Bronchial epithelial cell (primary cell): Measurements from ENCODE around the gene MMAB. TPM values are rescaled to one million over a fixed set of nuclear protein-coding genes. Genes with fewer than 3 reads are reported as not detected.

ENCODE experiments used
- DNase-seq: peaks from one replicate; pipeline ENCODE4 v3.0.0-alpha.2; 2010; ENCODE audit warnings: low read depth
- FAIRE-seq: peaks from 2 replicates; lab custom pipeline; 2011; peaks lifted over from hg19 to GRCh38; lab: Jason Lieb, UNC
- H3K27me3 ChIP-seq: 2 replicates; pipeline ENCODE4 v1.5.1; 2011; ENCODE audit warnings: low read length; ENCODE audit not compliant: control insufficient read depth, insufficient read depth
- H3K36me3 ChIP-seq: 2 replicates; pipeline ENCODE4 v1.5.1; 2011; ENCODE audit warnings: low read length; ENCODE audit not compliant: control insufficient read depth, insufficient read depth
- H3K4me3 ChIP-seq: 2 replicates; pipeline ENCODE4 v1.5.1; 2011; ENCODE audit warnings: mild to moderate bottlenecking, low read depth, low read length, control low read depth
- total RNA-seq: library from RNA; depleted of rRNA; stranded (reverse); fragments of >200 nt; gene quantifications from 2 replicates; pipeline ENCODE4 v1.2.1, GENCODE V29; 2014
- TF ChIP-seq, protein P1 (sequence below): IDR thresholded peaks from 2 replicates; pipeline ENCODE4 v1.5.1; 2011; ENCODE audit warnings: mild to moderate bottlenecking, moderate library complexity, low read length, control low read depth, inconsistent platforms; ENCODE audit not compliant: insufficient read depth, severe bottlenecking

MMAB gene
- total RNA-seq, 1 donor from 2014 or later: 36.9 TPM

DNA sequence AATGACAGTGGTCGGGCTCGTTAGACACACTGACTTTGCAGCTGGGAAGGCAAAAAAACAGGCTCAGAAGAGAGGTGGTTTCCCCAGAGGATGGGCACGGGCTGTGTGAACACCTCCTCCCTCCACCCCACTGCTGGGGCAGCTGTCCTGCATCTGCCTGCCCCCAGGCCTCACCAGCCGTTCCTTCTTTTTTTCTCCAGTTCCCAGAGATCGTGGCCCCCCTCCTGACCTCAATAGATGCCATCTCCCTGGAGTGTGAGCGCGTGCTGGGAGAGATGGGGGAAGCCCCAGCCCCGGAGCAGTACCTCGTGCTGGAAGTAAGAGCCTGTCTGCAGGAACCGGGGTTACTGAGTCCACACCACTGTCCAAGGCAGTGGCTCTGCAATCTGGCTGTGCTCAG, 17.7 kb upstream of the MMAB start:
- DNase-seq (no peak), FAIRE-seq (no peak)
- H3K27me3 ChIP-seq: no peaks in the 10 kb centered on the region
- H3K4me3 ChIP-seq: no peak overlapping the region
- TF ChIP-seq, protein P1, sequence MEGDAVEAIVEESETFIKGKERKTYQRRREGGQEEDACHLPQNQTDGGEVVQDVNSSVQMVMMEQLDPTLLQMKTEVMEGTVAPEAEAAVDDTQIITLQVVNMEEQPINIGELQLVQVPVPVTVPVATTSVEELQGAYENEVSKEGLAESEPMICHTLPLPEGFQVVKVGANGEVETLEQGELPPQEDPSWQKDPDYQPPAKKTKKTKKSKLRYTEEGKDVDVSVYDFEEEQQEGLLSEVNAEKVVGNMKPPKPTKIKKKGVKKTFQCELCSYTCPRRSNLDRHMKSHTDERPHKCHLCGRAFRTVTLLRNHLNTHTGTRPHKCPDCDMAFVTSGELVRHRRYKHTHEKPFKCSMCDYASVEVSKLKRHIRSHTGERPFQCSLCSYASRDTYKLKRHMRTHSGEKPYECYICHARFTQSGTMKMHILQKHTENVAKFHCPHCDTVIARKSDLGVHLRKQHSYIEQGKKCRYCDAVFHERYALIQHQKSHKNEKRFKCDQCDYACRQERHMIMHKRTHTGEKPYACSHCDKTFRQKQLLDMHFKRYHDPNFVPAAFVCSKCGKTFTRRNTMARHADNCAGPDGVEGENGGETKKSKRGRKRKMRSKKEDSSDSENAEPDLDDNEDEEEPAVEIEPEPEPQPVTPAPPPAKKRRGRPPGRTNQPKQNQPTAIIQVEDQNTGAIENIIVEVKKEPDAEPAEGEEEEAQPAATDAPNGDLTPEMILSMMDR: no peak
- H3K36me3 ChIP-seq: peaks cover 27% of the 10 kb centered on the region

DNA sequence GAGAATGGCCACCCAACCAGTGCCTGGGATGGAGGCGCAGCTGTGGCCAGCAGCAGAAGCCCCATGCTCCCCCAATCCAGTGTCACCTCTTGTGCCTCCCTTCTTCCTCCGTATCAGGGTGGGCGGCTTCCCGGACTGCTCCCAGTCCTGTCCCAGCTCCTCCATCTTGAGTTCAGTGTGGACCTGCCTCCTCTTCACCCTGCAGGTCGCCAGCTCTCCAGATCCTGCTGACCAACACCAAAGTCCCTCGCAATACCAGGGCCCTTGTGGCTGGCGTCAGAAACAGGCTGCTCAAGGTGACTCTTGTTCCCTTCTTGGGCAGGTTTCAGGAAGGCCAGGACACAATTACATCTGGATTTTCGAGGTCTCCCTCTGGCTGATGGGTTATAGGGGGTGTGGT, 17.3 kb upstream of the MMAB start:
- FAIRE-seq: no peak
- TF ChIP-seq, protein P1: no peak
- H3K27me3 ChIP-seq: no peaks in the 10 kb centered on the region
- DNase-seq: no peak
- H3K36me3 ChIP-seq: peaks cover 28% of the 10 kb centered on the region
- no peak overlapping the region for H3K4me3 ChIP-seq

DNA sequence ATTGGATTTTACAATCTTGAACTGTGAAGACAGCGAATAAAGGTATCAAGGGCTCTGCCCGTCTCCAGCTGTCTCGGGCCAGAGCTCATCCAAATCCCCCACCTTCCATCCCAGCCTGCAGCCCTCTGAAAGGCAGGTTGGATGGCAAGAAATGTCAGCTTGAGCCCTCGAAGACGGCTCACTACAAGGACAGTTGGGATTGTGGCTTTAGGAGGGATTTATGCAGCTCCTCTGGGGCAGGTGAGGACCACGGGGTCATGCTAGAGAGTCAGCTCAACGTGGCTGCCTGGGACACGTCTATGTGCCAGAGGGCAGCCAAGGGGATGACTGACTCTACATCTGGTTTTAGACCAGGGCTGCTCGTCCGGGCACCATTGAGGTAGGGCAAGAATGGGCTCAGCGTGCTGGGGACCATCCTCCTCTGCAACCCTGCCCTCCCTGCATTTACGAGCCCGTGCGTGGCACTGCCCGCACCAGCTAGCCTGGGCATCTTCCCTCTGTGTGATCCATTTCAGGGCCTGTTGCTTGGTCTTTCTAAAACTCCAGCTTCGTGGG, 16.5 kb upstream of the MMAB start:
- no peak for FAIRE-seq
- Histone ChIP-seq H3K4me3 (no peak overlapping the region), H3K27me3 (no peaks in the 10 kb centered on the region), H3K36me3 (peaks cover 26% of the 10 kb centered on the region)
- TF ChIP-seq, protein P1: no peak
- no peak for DNase-seq

DNA sequence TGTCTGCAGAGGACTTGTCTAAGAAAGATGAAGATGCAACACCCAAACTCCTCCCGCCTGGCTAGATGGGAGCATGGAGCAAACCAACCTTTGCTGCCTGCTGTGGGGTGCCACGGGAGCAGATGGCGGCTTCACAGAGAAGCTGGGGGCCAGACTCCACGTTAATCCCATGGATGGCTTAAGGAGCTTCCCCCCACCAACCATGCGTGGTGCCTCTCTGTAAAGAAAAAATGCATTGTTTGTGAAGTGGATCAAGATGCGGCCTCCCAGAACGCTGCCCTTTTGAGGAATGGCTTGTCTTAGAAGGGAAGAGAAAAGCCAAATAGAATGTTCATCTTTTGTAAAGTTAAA, 15.9 kb upstream of the MMAB start:
- Histone ChIP-seq H3K4me3 (no peak overlapping the region), H3K27me3 (no peaks in the 10 kb centered on the region), H3K36me3 (peaks cover 25% of the 10 kb centered on the region)
- DNase-seq (no peak), FAIRE-seq (peak; percentile 18)
- TF ChIP-seq, protein P1: no peak

DNA sequence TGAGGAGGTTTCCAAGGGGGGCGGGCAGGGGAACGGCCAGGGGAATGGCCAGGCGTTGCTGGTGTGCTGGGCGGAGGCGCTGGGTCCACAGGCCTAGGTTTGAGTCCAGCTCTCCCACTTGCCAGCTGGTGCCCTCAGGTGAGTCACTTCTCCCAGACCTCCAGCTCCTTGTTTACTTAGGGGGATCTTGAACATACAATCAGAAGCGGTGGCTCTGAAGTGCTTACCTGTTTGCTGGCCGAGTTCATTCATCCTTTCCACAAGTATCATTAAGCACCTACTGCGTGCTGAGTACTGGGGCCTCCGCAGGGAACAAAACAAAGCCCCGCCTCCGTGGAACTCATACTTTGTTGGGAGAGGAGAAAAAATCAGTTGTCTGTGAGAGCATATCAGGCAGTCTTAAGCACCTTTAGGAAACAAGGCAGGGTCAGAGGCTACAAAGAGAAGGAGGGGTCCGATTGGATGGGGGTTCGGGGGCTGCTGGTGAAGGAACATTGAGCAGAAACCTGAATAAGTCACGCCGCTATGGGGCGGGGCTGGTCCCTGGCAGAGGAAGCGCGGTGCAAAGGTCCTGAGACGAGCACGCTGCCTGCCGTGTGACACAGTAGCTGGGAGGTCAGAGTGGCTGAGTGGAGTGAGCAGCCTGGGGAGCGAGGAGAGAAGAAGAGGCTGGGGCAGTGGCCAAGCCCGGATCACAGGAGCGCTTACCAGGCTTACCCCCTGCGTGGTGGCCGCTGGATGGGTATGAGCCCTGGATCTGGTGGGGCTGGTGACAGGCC, 15.3 kb upstream of the MMAB start:
- Histone ChIP-seq H3K4me3 (no peak overlapping the region), H3K36me3 (peaks cover 26% of the 10 kb centered on the region), H3K27me3 (no peaks in the 10 kb centered on the region)
- DNase-seq (no peak), FAIRE-seq (no peak)
- TF ChIP-seq, protein P1: no peak

DNA sequence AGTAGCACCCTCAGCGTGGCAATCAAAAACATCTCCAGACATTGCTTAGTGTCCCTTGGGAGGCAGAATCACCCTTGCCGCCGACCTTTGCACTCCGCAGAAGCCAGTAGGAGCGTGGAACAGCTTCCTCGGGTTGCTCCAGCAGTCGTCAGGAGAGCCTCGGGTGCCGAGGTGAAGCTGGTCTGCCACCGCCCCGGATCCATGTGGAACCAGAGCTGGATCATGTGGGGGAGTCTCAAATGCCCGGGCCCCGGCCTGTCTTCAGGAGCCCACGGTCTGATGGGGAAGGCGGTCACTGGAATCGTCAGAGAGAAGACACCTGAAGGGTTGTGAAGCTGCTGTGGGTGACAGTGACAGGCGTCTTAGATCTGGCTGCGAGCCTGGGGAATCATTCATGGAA, 14.6 kb upstream of the MMAB start:
- TF ChIP-seq, protein P1: no peak
- Histone ChIP-seq H3K4me3 (no peak overlapping the region), H3K27me3 (no peaks in the 10 kb centered on the region), H3K36me3 (peaks cover 26% of the 10 kb centered on the region)
- FAIRE-seq (peak; percentile 23), DNase-seq (no peak)
